HepG2 (cell line): ENCODE data around the gene SPAG7. TPM values are rescaled to one million over a fixed set of nuclear protein-coding genes. Genes with fewer than 3 reads are reported as not detected.
A peak's percentile ranks its signal among the peaks of the same experiment; 100 is the strongest.

Experiments used
- ARID4A ChIP-seq: sonication (generic); formaldehyde crosslinking; IDR thresholded peaks from 2 replicates; pipeline ENCODE4 v1.5.0; 2020; ENCODE audit warnings: mild to moderate bottlenecking, missing genetic modification reagents, borderline replicate concordance
- IRF1 ChIP-seq: sonication (generic); formaldehyde crosslinking; IDR thresholded peaks from 2 replicates; pipeline ENCODE4 v1.4.0; 2020; ENCODE audit warnings: low read depth, mild to moderate bottlenecking, missing genetic modification reagents
- REL ChIP-seq: sonication (generic); formaldehyde crosslinking; conservative IDR thresholded peaks from 2 replicates; pipeline ENCODE4 v1.8.0; 2022; ENCODE audit warnings: mild to moderate bottlenecking, missing genetic modification reagents, moderate library complexity
- ZBTB2 ChIP-seq: sonication (generic); formaldehyde crosslinking; IDR thresholded peaks from 2 replicates; pipeline ENCODE4 v1.8.0; 2022; ENCODE audit warnings: low read depth, missing genetic modification reagents
- ZNF839 ChIP-seq: sonication (generic); formaldehyde crosslinking; IDR thresholded peaks from 2 replicates; pipeline ENCODE4 v1.4.0; 2020; ENCODE audit warnings: missing genetic modification reagents, mild to moderate bottlenecking, borderline replicate concordance
- polyA plus RNA-seq, 8 experiments: library from polyadenylated mRNA; depleted of rRNA in 3 of 8; stranded (reverse) in 7 of 8; unstranded in 1 of 8; fragments of >200 nt; fragmentation: Illumina TruSeq in 4 of 8; extraction: Trizol in 4 of 8; gene quantifications; 2 replicates each; pipeline versions ENCODE4 v1.2.1 to v1.2.3, GENCODE V29; 2011 to 2016; ENCODE audit warnings: low read depth in 4 of 8, missing spikeins in 1 of 8, mixed read lengths in 1 of 8; ENCODE audit not compliant: insufficient read depth in 1 of 8
- total RNA-seq, 5 experiments: library from RNA; depleted of rRNA; stranded (reverse); fragments of >200 nt; fragmentation: Illumina TruSeq; extraction: Trizol; gene quantifications; 2 replicates each; pipeline ENCODE4 v1.2.3, GENCODE V29; 2016; ENCODE audit warnings: low read depth in 1 of 5

SPAG7 gene
- total and polyA plus RNA-seq, 2 of the 13 experiments (the other 11 are each of a cell fraction or from before 2014, with no cell fraction given) = 51.0 to 59.0 TPM

- 0 out of 2 replicates have a peak, but pooled peaks have one; percentile 62 for TF ChIP-seq ZNF839 (CRISPR knock-in tag)
- 0 out of 2 replicates have a peak, but pooled peaks have one; percentile 16 for TF ChIP-seq REL (CRISPR knock-in tag)
- TF ChIP-seq IRF1 (CRISPR knock-in tag) = 0 out of 2 replicates have a peak, but pooled peaks have one; percentile 22
- no peak for TF ChIP-seq ZBTB2 (CRISPR knock-in tag)
- peak; percentile 64; the same call in 1 of the 2 replicates for TF ChIP-seq ARID4A (CRISPR knock-in tag)
Observed at GRCh38 chr17:4950075-4950745, 17.4 kb downstream of the SPAG7 start (continued).
